Spleen (tissue), 11 donors: ENCODE measurements around the gene GAS6. TPM values are rescaled to one million over a fixed set of nuclear protein-coding genes. Genes with fewer than 3 reads are reported as not detected.

ENCODE experiments used
- DNase-seq: peaks from one replicate; pipeline ENCODE4 v3.0.0-alpha.2; 2020
- H3K27ac ChIP-seq, 8 donors: fragments of 200-600 bp; sonication (generic) in 7 of 8; 1 replicate in 4 of 8; 2 replicates in 4 of 8; pipeline versions ENCODE4 v1.5.0 to v1.8.0; 2016 to 2021; ENCODE audit warnings: inconsistent platforms in 4 of 8, mild to moderate bottlenecking in 4 of 8, moderate library complexity in 1 of 8
- H3K27me3 ChIP-seq, 7 donors: fragments of 200-600 bp; sonication (generic) in 6 of 7; replicated peaks in 1 of 7; 1 replicate in 4 of 7; 2 replicates in 3 of 7; pipeline versions ENCODE4 v1.5.0 to v1.8.0; 2016 to 2021; ENCODE audit warnings: inconsistent platforms in 3 of 7, mild to moderate bottlenecking in 1 of 7
- H3K36me3 ChIP-seq, 6 donors: fragments of 200-600 bp; sonication (generic) in 5 of 6; 1 replicate in 4 of 6; 2 replicates in 2 of 6; pipeline versions ENCODE4 v1.5.0 to v1.8.0; 2016 to 2021; ENCODE audit warnings: inconsistent platforms in 2 of 6
- H3K4me1 ChIP-seq, 6 donors: fragments of 200-600 bp; sonication (generic) in 5 of 6; 1 replicate in 3 of 6; 2 replicates in 3 of 6; pipeline versions ENCODE4 v1.5.0 to v1.8.0; 2016 to 2021; ENCODE audit warnings: inconsistent platforms in 3 of 6
- H3K4me3 ChIP-seq, 8 donors: fragments of 200-600 bp; sonication (generic) in 7 of 8; 1 replicate in 4 of 8; 2 replicates in 4 of 8; pipeline versions ENCODE4 v1.5.0 to v1.8.0; 2016 to 2021; ENCODE audit warnings: inconsistent platforms in 4 of 8, mild to moderate bottlenecking in 4 of 8, moderate library complexity in 2 of 8
- H3K9me3 ChIP-seq, 8 donors: fragments of 200-600 bp; sonication (generic) in 7 of 8; 1 replicate in 4 of 8; 2 replicates in 4 of 8; pipeline versions ENCODE4 v1.5.0 to v1.8.0; 2016 to 2021; ENCODE audit warnings: inconsistent platforms in 4 of 8
- CTCF ChIP-seq, 11 experiments: fragments of 200-600 bp in 7 of 11; fragments of 450-650 bp in 4 of 11; sonication (generic) in 4 of 11; IDR thresholded peaks in 8 of 11; conservative IDR thresholded peaks in 3 of 11; 1 replicate in 7 of 11; 2 replicates in 4 of 11; pipeline versions ENCODE4 v1.4.0 to v1.8.0; 2016 to 2021; ENCODE audit warnings: antibody characterized with exemption in 11 of 11, inconsistent platforms in 4 of 11, mild to moderate bottlenecking in 1 of 11
- POLR2A ChIP-seq, 3 donors: fragments of 450-650 bp; IDR thresholded peaks; one replicate each; pipeline ENCODE4 v1.5.1; 2017; ENCODE audit warnings: antibody characterized with exemption in 3 of 3, mild to moderate bottlenecking in 1 of 3
- POLR2AphosphoS5 ChIP-seq, 3 donors: sonication (generic); formaldehyde crosslinking; IDR thresholded peaks; one replicate each; pipeline ENCODE4 v1.5.1; 2017; ENCODE audit warnings: antibody characterized with exemption in 3 of 3
- WGBS, 5 donors: extraction: QIAGEN DNeasy Blood & Tissue Kit in 3 of 5; methylation state at CpG; one replicate each; pipeline versions ENCODE4 v1.1.5 to v1.1.7; 2013 to 2018; 5-methylcytosine and 5-hydroxymethylcytosine counted together
- intact Hi-C: fragments of 100-400 bp; cut with DNase I; formaldehyde crosslinking; loops from one replicate; pipeline ENCODE4 v1.15.0; 2023; ENCODE audit warnings: low total_unique reads
- polyA plus RNA-seq, 3 donors: library from polyadenylated mRNA; stranded (reverse); fragments of 200-250 nt; gene quantifications; one replicate each; pipeline ENCODE4 v1.2.1, GENCODE V29; 2013
- total RNA-seq, 7 donors: library from RNA; depleted of rRNA in 3 of 7; stranded (reverse); fragments of >200 nt in 3 of 7; fragmentation: NEBNext Ultra II Directional in 4 of 7; extraction: Animal tissue kit (Norgen Biotek cat#: 25700) in 4 of 7; gene quantifications; one replicate each; pipeline versions ENCODE4 v1.1.0 to v1.2.1, GENCODE V29; 2016 to 2021
- donor health status: healthy with polysubstance abuse.
- donor health status: DM: no; HTN: no; CAD: no; lungs with moderate emphysema.
- donor health status: DM: no; HTN: no; CAD: no.
- donor health status: Bipolar disorder and iron deficiency.
- donor health status: healthy.
- donor health status: DM: no; HTN: no; CAD: no.
- donor health status: DM: yes; HTN: yes; CAD: no.

Gene GAS6
- total and polyA plus RNA-seq, 10 donors: 16.7 to 54.5 (median 35.0) TPM

GRCh38 chr13:113820813-113821651 is 42.8 kb downstream of the GAS6 start:
- peak overlapping the region in 6 of 8 donors; percentile 26 to 46 (median 34) for H3K27ac ChIP-seq
- H3K9me3 ChIP-seq: no peaks in the 10 kb centered on the region
- intact Hi-C loops: no loop called here
- WGBS, 5 donors: 69 to 79% (median 76%) methylated on average over 26 to 54 of the region's 54 CpGs
- DNase-seq: peak; percentile 79
- peaks cover 6 to 56% (median 27%) of the 10 kb centered on the region in 6 donors for H3K4me1 ChIP-seq
- peak overlapping the region in 1 of 8 donors; percentile 33 for H3K4me3 ChIP-seq
- no peaks in the 10 kb centered on the region for H3K27me3 ChIP-seq
- no peak for TF ChIP-seq CTCF (IDR thresholded peaks at IDR 0.05 in 8 of 11, conservative IDR thresholded peaks at IDR 0.05 in 3 of 11)
- TF ChIP-seq POLR2AphosphoS5 (IDR thresholded peaks at IDR 0.05): peak in 2 of 3 donors; percentile 37 to 55
- H3K36me3 ChIP-seq: peaks cover 0 to 72% (median 4%) of the 10 kb centered on the region in 6 donors

GRCh38 chr13:113819731-113820715 is 43.9 kb downstream of the GAS6 start:
- Histone ChIP-seq H3K27ac (peak overlapping the region in 2 of 8 donors; percentile 33 to 41), H3K4me3 (no peak overlapping the region), H3K4me1 (peaks cover 6 to 66% (median 32%) of the 10 kb centered on the region in 6 donors), H3K9me3 (no peaks in the 10 kb centered on the region), H3K36me3 (peaks cover 0 to 62% (median 2%) of the 10 kb centered on the region in 6 donors), H3K27me3 (no peaks in the 10 kb centered on the region)
- intact Hi-C loops: no loop called here
- peak; percentile 77 for DNase-seq
- WGBS, 5 donors: 88 to 93% (median 92%) methylated on average over 36 to 52 of the region's 52 CpGs
- TF ChIP-seq CTCF (IDR thresholded peaks at IDR 0.05 in 8 of 11, conservative IDR thresholded peaks at IDR 0.05 in 3 of 11) (no peak), POLR2A (IDR thresholded peaks at IDR 0.05) (no peak), POLR2AphosphoS5 (IDR thresholded peaks at IDR 0.05) (no peak)

- intact Hi-C loops: no loop called here
- DNase-seq: no peak
- no peak for TF ChIP-seq CTCF (IDR thresholded peaks at IDR 0.05 in 8 of 11, conservative IDR thresholded peaks at IDR 0.05 in 3 of 11)
- TF ChIP-seq POLR2A (IDR thresholded peaks at IDR 0.05): no peak
- no peak for TF ChIP-seq POLR2AphosphoS5 (IDR thresholded peaks at IDR 0.05)
- no peaks in the 10 kb centered on the region for H3K9me3 ChIP-seq
- peaks cover 0 to 61% (median 2%) of the 10 kb centered on the region in 6 donors for H3K36me3 ChIP-seq
- peaks cover 6 to 73% (median 35%) of the 10 kb centered on the region in 6 donors for H3K4me1 ChIP-seq
- H3K27ac ChIP-seq: no peak overlapping the region
- H3K4me3 ChIP-seq: no peak overlapping the region
- no peaks in the 10 kb centered on the region for H3K27me3 ChIP-seq
- WGBS, 5 donors: 85 to 92% (median 88%) methylated on average over 11 to 13 of the region's 13 CpGs
These were observed 44.5 kb downstream of the GAS6 start for GRCh38 chr13:113819341-113819730.
